ENCODE measurements around the gene UGT1A10.

Gene UGT1A10

DNA sequence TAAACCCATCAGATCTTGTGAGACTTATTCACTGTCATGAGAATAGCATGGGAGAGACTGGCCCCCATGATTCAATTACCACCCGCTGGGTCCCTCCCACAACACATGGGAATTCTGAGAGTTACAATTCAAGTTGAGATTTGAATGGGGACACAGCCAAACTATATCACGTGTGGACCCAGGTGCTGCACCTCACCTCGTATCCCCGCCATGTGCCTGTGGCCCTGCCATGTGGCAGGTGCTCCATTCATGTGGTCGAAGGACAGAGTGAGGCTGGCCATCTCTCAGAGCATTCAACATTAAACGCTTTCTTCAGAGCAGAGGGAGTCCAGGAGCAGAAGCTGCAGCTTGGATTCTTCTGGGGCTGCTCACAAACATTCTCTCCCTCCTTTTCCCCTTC lies 174.1 kb downstream of the UGT1A10 start:
- TF ChIP-seq, protein P1, sequence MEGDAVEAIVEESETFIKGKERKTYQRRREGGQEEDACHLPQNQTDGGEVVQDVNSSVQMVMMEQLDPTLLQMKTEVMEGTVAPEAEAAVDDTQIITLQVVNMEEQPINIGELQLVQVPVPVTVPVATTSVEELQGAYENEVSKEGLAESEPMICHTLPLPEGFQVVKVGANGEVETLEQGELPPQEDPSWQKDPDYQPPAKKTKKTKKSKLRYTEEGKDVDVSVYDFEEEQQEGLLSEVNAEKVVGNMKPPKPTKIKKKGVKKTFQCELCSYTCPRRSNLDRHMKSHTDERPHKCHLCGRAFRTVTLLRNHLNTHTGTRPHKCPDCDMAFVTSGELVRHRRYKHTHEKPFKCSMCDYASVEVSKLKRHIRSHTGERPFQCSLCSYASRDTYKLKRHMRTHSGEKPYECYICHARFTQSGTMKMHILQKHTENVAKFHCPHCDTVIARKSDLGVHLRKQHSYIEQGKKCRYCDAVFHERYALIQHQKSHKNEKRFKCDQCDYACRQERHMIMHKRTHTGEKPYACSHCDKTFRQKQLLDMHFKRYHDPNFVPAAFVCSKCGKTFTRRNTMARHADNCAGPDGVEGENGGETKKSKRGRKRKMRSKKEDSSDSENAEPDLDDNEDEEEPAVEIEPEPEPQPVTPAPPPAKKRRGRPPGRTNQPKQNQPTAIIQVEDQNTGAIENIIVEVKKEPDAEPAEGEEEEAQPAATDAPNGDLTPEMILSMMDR (IDR thresholded peaks at IDR 0.05; ENCODE audit: low read depth, low read length) = no peak
- TF ChIP-seq, protein P2, sequence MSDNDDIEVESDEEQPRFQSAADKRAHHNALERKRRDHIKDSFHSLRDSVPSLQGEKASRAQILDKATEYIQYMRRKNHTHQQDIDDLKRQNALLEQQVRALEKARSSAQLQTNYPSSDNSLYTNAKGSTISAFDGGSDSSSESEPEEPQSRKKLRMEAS (IDR thresholded peaks at IDR 0.05; ENCODE audit: low read depth, low read length) = no peak
- TF ChIP-seq MYC (IDR thresholded peaks at IDR 0.05; ENCODE audit: low read depth, low read length) = no peak
- no peak for TF ChIP-seq POLR2A (IDR thresholded peaks at IDR 0.05; ENCODE audit: extremely low read depth, insufficient read length)
- DNase-seq (ENCODE audit: low read depth) = no peak
- H3K4me3 ChIP-seq (ENCODE audit: low read depth, low read length) = no peak overlapping the region

DNA sequence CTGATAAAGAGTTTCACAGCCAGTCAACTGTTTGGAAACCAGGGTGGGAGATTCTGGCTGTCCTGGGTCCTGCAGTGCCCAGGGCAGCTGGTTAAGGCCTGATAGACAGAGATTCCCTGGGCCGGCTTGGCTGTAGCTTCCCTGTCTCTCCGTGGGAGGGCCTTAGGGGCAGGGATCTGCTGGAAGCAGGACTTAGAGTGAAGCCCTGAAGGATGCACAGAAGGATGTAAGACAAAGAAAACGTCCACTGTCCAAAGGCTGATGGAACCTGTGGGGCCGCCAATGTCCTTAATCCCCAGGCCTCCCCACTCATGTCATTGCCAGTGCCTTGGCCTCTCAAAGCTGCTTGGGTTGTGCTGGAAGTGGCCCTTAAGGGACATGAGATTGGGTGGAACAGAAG lies 174.8 kb downstream of the UGT1A10 start:
- no peak for DNase-seq (ENCODE audit: low read depth)
- H3K4me3 ChIP-seq (ENCODE audit: low read depth, low read length) = no peak overlapping the region
- TF ChIP-seq, protein P1 (IDR thresholded peaks at IDR 0.05; ENCODE audit: low read depth, low read length) = no peak
- TF ChIP-seq MYC (IDR thresholded peaks at IDR 0.05; ENCODE audit: low read depth, low read length) (no peak), POLR2A (IDR thresholded peaks at IDR 0.05; ENCODE audit: extremely low read depth, insufficient read length) (no peak)
- TF ChIP-seq, protein P2 (IDR thresholded peaks at IDR 0.05; ENCODE audit: low read depth, low read length) = no peak

DNA sequence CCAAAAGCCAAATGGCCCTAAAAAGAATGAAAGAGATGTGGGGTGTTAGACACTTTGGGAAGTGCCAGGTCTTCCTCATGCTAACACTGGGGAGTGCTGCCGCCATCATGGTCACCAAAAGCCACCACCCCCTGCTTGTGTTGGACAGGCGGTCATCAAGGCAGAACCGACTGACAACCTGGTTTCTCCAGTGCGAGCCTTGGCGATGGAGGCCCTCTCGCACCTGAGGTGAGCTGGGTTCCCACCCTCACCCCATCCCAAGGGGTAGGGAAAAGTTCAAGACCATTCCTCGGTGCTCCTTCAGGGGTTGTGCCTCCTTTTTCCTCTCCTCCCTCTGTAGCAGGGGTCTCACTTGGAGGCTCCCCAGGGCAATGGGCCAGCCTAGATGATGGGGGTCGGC lies 175.5 kb downstream of the UGT1A10 start:
- TF ChIP-seq MYC (IDR thresholded peaks at IDR 0.05; ENCODE audit: low read depth, low read length) = no peak
- no peak for TF ChIP-seq POLR2A (IDR thresholded peaks at IDR 0.05; ENCODE audit: extremely low read depth, insufficient read length)
- no peak for DNase-seq (ENCODE audit: low read depth)
- no peak overlapping the region for H3K4me3 ChIP-seq (ENCODE audit: low read depth, low read length)

DNA sequence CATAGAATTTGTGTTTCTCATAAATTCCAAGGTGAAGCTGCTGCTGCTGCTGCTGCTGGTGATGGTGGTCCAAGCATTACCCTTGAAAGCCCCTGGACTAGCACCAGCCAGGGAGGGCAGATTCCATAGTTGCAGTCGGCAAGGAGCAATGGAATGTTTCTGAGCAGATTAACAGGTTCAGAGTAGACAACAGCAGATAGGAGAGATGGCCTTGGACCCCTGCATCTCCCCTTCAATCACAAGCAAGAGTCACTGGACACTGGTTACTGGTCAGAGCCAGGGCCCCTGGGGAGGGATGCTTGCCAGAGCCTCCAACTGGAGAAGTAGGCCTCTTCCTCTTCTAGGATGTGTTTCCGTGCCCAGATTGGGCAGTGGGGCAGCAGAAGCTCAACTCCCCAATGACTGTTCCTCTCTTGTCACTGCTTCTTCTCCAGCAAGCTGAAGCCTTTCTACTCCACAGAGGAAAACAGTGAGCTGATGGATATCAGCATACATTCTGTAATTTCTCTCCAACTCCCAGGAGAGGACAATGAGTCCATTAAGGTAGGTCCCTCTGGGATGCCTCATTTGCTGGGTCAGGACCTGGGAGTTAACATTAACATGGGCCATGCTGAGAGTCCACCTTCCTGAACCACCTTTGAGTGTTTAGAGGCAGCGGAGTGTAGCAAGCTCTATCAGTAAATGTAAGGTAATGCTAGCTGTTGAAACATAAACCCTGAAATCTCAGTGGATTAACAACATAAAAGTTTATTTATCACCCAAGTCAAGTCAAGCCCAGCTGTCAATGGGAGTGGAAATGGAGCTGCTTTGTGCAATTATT lies 177.2 kb downstream of the UGT1A10 start:
- DNase-seq (ENCODE audit: low read depth) = no peak
- TF ChIP-seq POLR2A (IDR thresholded peaks at IDR 0.05; ENCODE audit: extremely low read depth, insufficient read length) (no peak), MYC (IDR thresholded peaks at IDR 0.05; ENCODE audit: low read depth, low read length) (no peak)
- TF ChIP-seq, protein P2 (IDR thresholded peaks at IDR 0.05; ENCODE audit: low read depth, low read length) = no peak
- TF ChIP-seq, protein P1 (IDR thresholded peaks at IDR 0.05; ENCODE audit: low read depth, low read length) = no peak
- H3K4me3 ChIP-seq (ENCODE audit: low read depth, low read length) = no peak overlapping the region

DNA sequence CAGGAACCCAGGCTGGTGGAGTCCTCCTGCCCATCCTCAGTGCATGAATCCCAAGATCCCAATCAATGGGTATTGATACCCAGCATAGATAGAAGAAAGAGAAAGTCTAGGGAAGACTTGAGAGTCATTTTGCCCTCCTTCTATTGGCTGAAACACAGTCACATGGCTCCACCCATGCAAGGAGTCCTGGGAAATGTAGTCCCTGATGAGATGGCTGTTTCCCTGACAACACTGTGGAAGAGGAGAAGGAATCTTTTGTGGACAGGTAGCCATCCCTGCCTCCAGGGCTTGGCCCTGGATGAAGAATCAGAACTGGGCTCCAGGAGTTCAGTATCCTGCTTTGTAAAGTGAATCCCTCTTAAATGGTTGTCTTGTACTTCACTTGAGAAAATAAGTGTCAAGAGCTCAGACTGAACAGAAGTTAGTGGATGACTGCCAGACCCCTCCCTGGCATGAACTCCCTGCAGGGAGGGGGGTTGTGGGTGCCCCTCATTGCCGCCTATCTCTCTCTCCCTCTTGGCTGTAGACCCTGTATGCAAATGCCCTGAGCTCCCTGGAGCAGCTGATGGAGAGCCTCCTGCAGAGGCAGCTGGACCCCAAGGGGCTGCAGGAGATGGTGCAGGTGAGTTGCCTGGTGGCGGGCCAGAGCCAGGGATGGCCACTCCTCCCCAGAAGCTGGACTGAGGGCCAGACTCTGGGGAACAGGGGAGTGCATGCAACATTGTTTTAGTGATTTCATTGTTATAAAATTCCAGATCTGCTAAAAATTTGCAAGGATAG lies 178.0 kb downstream of the UGT1A10 start:
- TF ChIP-seq, protein P1 (IDR thresholded peaks at IDR 0.05; ENCODE audit: low read depth, low read length) = no peak
- TF ChIP-seq, protein P2 (IDR thresholded peaks at IDR 0.05; ENCODE audit: low read depth, low read length) = no peak
- TF ChIP-seq POLR2A (IDR thresholded peaks at IDR 0.05; ENCODE audit: extremely low read depth, insufficient read length) = no peak
- TF ChIP-seq MYC (IDR thresholded peaks at IDR 0.05; ENCODE audit: low read depth, low read length) = no peak
- DNase-seq (ENCODE audit: low read depth) = no peak

DNA sequence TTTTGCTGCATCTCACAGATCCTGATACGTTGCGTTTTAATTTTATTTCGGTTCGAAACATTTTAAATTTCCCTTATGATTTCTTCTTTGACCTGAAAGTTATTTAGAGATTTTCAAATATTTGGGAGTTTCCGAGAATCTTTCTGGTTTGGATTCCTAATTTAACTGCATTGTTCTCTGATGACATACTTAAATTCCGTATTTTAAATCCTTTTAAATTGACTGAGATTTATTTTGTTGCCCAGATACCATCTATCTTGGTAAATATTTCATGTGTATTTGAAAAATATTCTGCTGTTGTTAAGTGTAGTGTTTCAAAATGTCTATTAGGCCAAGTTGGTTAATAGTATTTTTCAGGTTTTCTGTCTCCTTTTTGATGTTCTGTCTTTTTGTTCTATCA lies 179.6 kb downstream of the UGT1A10 start:
- DNase-seq (ENCODE audit: low read depth) = no peak
- TF ChIP-seq MYC (IDR thresholded peaks at IDR 0.05; ENCODE audit: low read depth, low read length) = no peak
- TF ChIP-seq, protein P1 (IDR thresholded peaks at IDR 0.05; ENCODE audit: low read depth, low read length) = no peak
- TF ChIP-seq POLR2A (IDR thresholded peaks at IDR 0.05; ENCODE audit: extremely low read depth, insufficient read length) = no peak
- TF ChIP-seq, protein P2 (IDR thresholded peaks at IDR 0.05; ENCODE audit: low read depth, low read length) = no peak
- H3K4me3 ChIP-seq (ENCODE audit: low read depth, low read length) = no peak overlapping the region

More for the DNA sequence above, 178.0 kb downstream of the UGT1A10 start:
- no peak overlapping the region for H3K4me3 ChIP-seq (ENCODE audit: low read depth, low read length)
